ENCODE results near the gene GLI1.

DNA sequence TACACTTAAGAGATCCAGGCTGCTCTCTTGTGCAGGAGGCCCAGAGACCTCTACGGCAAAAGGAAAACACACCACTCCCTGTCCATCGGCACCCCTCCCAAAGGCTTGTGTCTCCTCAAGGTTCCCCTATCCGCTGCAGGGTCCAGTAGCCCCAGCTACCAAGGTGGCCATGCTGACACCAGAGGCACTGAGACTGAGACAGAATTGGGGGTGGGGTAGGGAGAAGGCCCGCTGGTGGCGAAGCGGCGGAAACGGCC is 60.1 kb downstream of the GLI1 start:
- TF ChIP-seq, protein P1, sequence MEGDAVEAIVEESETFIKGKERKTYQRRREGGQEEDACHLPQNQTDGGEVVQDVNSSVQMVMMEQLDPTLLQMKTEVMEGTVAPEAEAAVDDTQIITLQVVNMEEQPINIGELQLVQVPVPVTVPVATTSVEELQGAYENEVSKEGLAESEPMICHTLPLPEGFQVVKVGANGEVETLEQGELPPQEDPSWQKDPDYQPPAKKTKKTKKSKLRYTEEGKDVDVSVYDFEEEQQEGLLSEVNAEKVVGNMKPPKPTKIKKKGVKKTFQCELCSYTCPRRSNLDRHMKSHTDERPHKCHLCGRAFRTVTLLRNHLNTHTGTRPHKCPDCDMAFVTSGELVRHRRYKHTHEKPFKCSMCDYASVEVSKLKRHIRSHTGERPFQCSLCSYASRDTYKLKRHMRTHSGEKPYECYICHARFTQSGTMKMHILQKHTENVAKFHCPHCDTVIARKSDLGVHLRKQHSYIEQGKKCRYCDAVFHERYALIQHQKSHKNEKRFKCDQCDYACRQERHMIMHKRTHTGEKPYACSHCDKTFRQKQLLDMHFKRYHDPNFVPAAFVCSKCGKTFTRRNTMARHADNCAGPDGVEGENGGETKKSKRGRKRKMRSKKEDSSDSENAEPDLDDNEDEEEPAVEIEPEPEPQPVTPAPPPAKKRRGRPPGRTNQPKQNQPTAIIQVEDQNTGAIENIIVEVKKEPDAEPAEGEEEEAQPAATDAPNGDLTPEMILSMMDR (conservative IDR thresholded peaks at IDR 0.05; ENCODE audit: low read depth, low read length) = no peak
- TF ChIP-seq EZH2 (IDR thresholded peaks at IDR 0.05; ENCODE audit: borderline replicate concordance, low read depth, low read length, poor library complexity, severe bottlenecking) = no peak
